Dermis lymphatic vessel endothelial cell (primary cell): ENCODE results near the gene OR10A2. TPM values are rescaled to one million over a fixed set of nuclear protein-coding genes. Genes with fewer than 3 reads are reported as not detected.

Experiments
- total RNA-seq: library from RNA; depleted of rRNA; stranded (reverse); fragments of >200 nt; gene quantifications from 2 replicates; pipeline ENCODE4 v1.2.1, GENCODE V29; 2014

The OR10A2 gene
- total RNA-seq = not detected in 2 replicates

GRCh38 chr11:6862961-6863360 is at the start of gene OR10A2:
Gene OR10A2 (plus strand): TSS chr11:6863057. CDS start chr11:6869755, 6,698 bp downstream.

GRCh38 chr11:6845383-6845782 is 17.5 kb upstream of the OR10A2 start, which contains the start of gene OR10A5:
Gene OR10A5 (plus strand): TSS chr11:6845683. CDS start chr11:6845683, 0 bp downstream.

GRCh38 chr11:6876325-6876724 is 13.5 kb downstream of the OR10A2 start, which contains the start of gene OR10A4:
Gene OR10A4 (plus strand): TSS chr11:6876625. CDS start chr11:6876648, 23 bp downstream.

GRCh38 chr11:6892400-6892799 is 29.5 kb downstream of the OR10A2 start, which contains the start of gene OR2D2:
Gene OR2D2 (minus strand): TSS chr11:6892500. CDS start chr11:6892500, 0 bp downstream.

GRCh38 chr11:6920702-6921101 is 57.8 kb downstream of the OR10A2 start, which contains the start of gene OR2D3:
Gene OR2D3 (plus strand): TSS chr11:6921002. CDS start chr11:6921002, 0 bp downstream.

Other genes with a start within 250 kb of the OR10A2 start
- 76.7 and 99.4 TPM in 2 replicates for gene TPP1, start 243.6 kb upstream of the OR10A2 start, total RNA-seq
- 33.4 and 45.6 TPM in 2 replicates for gene DCHS1, start 207.2 kb upstream of the OR10A2 start, total RNA-seq
- 38.6 and 42.4 TPM in 2 replicates for gene MRPL17, start 179.7 kb upstream of the OR10A2 start, total RNA-seq
- not detected in 2 replicates for gene OR2AG2, start 91.1 kb upstream of the OR10A2 start, total RNA-seq
- not detected in 2 replicates for gene OR2AG1, start 80.0 kb upstream of the OR10A2 start, total RNA-seq
- under 0.01 TPM in 1 of 2 replicates, not detected in the other for gene OR6A2, start 63.4 kb upstream of the OR10A2 start, total RNA-seq
- gene OR10A5, start 17.4 kb upstream of the OR10A2 start, total RNA-seq = not detected in 2 replicates
- not detected in 2 replicates for gene OR10A4, start 13.6 kb downstream of the OR10A2 start, total RNA-seq
- gene OR2D2, start 29.4 kb downstream of the OR10A2 start, total RNA-seq = not detected in 2 replicates
- not detected in 2 replicates for gene OR2D3, start 57.9 kb downstream of the OR10A2 start, total RNA-seq
- gene ZNF215, start 63.4 kb downstream of the OR10A2 start, total RNA-seq = 0.33 and 0.69 TPM in 2 replicates
- gene ZNF214, start 157.3 kb downstream of the OR10A2 start, total RNA-seq = under 0.01 and 0.26 TPM in 2 replicates
- gene NLRP14, start 157.4 kb downstream of the OR10A2 start, total RNA-seq = not detected in 2 replicates
- gene RBMXL2, start 225.9 kb downstream of the OR10A2 start, total RNA-seq = not detected in 2 replicates